ENCODE data around the gene CLEC2D. TPM values are rescaled to one million over a fixed set of nuclear protein-coding genes. Genes with fewer than 3 reads are reported as not detected.
"Not testable (repeated sequence)": the region's sequence is repeated elsewhere in the genome, so short reads cannot be mapped to it uniquely, and the experiment has no call there.

Gene CLEC2D
- total RNA-seq, 1 donor from 2014 or later = 3.2 TPM

DNA sequence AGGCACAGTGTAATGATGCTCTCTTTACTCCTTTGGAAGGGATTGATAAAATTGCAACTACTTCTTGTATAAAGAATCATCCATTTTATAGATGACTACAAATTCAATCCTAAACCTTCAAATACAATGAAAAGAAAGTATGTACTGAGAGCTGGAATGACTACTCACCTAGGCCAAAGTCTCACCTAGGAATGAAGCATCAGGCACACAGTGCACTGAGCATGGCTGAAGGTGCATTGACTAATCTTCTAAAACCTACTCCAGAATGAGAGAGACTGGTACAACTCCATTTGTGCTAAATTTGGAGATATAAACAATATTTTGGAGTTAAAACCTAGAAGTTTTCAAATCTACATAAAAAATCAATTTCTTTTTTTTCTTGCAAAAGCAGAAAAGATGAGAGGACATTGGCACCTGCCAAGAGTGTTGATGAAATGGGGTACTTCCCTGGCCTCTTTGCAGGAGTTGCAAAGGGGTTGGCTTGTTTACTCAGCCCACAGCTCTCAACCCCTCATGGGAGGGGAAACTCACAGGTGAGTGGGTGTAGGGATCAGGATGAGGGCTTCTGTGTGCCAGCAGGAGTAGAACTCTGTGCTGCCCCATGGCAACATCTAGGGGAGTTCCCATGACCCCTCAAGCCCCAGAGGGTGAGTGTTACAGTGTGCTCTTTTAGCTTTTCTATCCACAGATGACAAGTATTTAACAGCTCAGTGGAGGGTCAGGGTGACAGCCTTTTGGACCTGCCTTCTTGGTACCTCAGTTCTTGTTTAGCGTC, 32.1 kb downstream of the CLEC2D start:
- TF ChIP-seq, protein P1, sequence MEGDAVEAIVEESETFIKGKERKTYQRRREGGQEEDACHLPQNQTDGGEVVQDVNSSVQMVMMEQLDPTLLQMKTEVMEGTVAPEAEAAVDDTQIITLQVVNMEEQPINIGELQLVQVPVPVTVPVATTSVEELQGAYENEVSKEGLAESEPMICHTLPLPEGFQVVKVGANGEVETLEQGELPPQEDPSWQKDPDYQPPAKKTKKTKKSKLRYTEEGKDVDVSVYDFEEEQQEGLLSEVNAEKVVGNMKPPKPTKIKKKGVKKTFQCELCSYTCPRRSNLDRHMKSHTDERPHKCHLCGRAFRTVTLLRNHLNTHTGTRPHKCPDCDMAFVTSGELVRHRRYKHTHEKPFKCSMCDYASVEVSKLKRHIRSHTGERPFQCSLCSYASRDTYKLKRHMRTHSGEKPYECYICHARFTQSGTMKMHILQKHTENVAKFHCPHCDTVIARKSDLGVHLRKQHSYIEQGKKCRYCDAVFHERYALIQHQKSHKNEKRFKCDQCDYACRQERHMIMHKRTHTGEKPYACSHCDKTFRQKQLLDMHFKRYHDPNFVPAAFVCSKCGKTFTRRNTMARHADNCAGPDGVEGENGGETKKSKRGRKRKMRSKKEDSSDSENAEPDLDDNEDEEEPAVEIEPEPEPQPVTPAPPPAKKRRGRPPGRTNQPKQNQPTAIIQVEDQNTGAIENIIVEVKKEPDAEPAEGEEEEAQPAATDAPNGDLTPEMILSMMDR (conservative IDR thresholded peaks at IDR 0.05; ENCODE audit: low read depth, low read length) = no peak
- no peak for DNase-seq (ENCODE audit: low read depth)
- H3K4me3 ChIP-seq (ENCODE audit: low read depth, low read length) = no peak overlapping the region

DNA sequence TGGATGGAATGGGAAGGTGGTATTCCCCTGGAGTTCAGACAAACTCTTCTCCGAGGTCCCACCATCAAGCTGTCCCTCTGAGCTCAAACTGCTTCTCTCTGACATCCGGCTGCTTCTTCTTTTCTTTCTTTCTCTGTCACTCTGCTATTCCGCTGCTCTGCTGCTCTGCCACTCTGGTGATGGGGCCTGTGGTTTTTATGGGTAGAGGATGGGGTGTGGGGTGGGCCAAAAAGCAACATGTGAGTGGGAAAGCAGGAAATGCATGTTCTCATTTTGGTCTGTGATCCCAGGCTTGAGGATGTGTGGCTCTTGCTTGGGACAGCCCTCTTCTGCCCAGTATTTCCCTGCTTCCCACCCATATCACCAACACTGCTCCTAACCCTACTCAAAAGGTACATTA, 32.7 kb downstream of the CLEC2D start:
- no peak overlapping the region for H3K4me3 ChIP-seq (ENCODE audit: low read depth, low read length)
- TF ChIP-seq, protein P1 (conservative IDR thresholded peaks at IDR 0.05; ENCODE audit: low read depth, low read length) = no peak
- no peak for DNase-seq (ENCODE audit: low read depth)

DNA sequence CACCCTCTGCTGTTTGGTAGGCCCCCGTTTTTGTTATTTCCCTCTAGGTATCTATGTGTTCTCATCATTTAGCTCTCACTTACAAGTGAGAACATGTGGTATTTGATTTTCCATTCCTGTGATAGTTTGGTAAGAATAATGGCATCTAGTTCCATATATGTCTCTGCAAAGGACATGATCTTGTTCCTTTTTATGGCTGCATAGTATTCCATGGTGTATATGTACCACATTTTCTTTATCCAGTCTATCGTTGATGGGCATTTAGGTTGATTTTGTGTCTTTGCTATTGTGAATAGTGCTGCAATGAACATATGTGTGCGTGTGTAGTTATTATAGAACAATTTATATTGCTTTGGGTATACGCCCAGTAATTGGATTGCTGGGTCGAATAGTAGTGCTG, 35.0 kb downstream of the CLEC2D start:
- H3K4me3 ChIP-seq (ENCODE audit: low read depth, low read length); DNase-seq (ENCODE audit: low read depth): not testable (repeated sequence)

DNA sequence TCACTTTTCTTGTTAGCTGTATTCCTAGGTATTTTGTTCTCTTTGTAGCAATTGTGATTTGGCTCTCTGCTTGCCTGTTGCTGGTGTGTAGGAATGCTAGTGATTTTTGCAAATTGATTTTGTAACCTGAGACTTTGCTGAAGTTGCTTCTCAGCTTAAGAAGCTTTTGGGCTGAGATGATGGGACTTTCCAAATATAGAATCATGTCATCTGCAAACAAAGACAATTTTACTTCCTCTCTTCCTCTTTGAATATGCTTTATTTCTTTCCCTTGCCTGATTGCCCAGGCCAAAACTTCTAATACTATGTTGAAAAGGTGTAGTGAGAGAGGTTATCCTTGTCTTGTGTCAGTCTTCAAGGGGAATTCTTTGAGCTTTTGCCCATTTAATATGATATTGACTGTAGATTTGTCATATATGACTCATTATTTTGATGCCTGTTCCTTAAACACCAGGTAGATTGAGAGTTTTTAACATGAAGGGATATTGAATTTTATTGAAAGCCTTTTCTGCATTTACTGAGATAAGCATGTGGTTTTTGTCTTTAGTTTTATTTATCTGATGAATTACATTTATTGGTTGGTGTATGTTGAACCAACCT, 36.7 kb downstream of the CLEC2D start:
- DNase-seq (ENCODE audit: low read depth) = no peak
- H3K4me3 ChIP-seq (ENCODE audit: low read depth, low read length) = no peak overlapping the region
- TF ChIP-seq, protein P1 (conservative IDR thresholded peaks at IDR 0.05; ENCODE audit: low read depth, low read length) = no peak

DNA sequence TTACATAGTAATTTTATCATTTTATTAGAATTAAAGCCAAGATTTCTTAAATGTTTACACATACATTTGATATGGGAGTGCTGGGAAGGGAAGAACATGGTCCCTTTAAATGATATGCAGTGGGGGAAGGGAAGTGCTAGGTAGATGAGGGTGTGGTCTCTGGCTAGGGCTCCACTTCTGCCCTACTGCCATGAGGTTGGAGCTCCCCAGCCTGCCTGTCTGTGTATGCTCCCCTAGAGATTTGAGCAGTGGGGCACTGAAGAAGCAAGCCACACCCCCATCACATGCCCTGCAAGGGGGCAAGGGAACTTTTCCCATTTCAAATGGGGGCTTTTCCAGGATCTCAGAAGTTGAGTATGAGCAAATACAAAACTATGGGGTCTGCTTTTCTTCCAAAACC, 37.8 kb downstream of the CLEC2D start:
- H3K4me3 ChIP-seq (ENCODE audit: low read depth, low read length) = no peak overlapping the region
- TF ChIP-seq, protein P1 (conservative IDR thresholded peaks at IDR 0.05; ENCODE audit: low read depth, low read length) = no peak
- DNase-seq (ENCODE audit: low read depth) = no peak

DNA sequence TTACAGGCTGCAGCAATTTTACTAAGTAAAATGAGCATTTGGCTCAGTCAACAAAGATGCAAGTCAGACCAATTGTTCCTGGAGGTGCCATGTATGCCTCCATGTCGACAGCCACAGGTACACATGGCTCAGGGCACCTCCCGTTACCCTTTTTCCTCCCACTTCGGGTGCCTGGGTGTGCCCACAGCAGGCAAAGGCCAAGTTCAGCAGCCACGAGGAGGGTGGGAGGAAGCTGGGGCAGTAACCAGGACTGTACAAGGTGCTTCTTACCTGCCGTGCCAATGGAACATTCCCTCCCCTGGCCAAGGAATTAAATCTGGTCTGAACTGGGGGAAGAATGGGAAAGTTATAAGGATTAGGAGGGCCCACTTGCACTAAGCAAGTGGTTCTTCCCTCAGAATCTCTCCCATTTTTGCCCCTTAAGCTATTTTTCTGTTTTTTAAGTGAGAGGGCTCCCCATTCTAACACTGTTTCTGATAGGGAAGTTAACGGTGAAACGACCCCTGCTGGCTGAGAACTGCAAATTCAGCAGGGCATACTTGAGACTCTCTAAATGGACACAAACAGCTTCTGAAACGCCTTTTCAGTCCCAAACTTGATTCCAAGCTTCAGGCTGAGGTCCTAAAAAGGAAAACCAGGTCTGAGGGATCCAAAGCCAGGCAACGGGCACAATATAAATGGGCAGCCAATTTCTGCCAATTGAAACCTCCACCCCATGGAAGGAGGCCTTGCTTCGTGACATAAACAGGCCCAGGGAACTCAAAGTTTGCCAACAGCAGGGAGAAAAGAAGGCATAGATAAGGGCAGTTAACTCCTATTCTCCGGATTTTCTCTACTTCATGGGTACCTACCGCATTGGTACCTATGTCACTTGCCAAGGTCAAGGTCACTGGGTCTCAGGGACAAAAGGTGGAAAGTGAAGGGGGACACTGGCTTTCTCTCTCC, 38.6 kb downstream of the CLEC2D start:
- DNase-seq (ENCODE audit: low read depth) = no peak

More for the DNA sequence above, 38.6 kb downstream of the CLEC2D start:
- TF ChIP-seq, protein P1 (conservative IDR thresholded peaks at IDR 0.05; ENCODE audit: low read depth, low read length) = peak; percentile 90
- no peak overlapping the region for H3K4me3 ChIP-seq (ENCODE audit: low read depth, low read length)

All from epithelial cell of proximal tubule (primary cell).